GM06990 (cell line): ENCODE measurements around the gene PPP6R2.

ENCODE experiments used
- DNase-seq: peaks from one replicate; pipeline ENCODE4 v3.0.0-alpha.2; 2011; ENCODE audit not compliant: insufficient read length; ENCODE audit errors: extremely low read depth
- H3K27me3 ChIP-seq: replicated peaks from 2 replicates; pipeline ENCODE4 v1.6.0; 2011; ENCODE audit warnings: low read length; ENCODE audit not compliant: control insufficient read depth, insufficient read depth
- H3K36me3 ChIP-seq: 2 replicates; pipeline ENCODE4 v1.5.1; 2011; ENCODE audit warnings: low read length; ENCODE audit not compliant: control insufficient read depth, insufficient read depth
- H3K4me3 ChIP-seq: replicated peaks from 2 replicates; pipeline ENCODE4 v1.5.1; 2011; ENCODE audit warnings: low read depth, mild to moderate bottlenecking, control low read depth, low read length
- CTCF ChIP-seq: IDR thresholded peaks from 2 replicates; pipeline ENCODE4 v1.5.1; 2011; ENCODE audit warnings: low read length, control low read depth, mild to moderate bottlenecking, inconsistent platforms; ENCODE audit not compliant: insufficient read depth, poor library complexity, severe bottlenecking

The PPP6R2 gene

DNA sequence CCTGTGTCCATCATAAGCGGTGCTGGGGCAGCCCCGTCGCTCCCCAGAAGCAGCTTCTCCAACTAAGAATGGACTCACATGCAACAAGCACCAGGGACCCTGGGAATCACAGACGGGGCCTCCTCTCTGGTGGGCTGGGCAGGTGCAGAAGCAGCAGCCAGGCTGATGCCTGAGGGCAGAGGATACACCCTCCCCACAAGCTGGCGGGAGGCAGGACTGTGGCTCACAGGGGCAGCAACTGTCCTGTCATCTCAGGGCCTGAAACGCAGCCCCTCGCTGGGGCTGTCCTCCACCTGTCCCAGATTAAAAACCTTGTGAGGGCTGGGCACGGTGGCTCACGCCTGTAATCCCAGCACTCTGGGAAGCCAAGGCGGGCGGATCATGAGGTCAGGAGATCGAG, 134.8 kb downstream of the PPP6R2 start:
- Histone ChIP-seq H3K36me3 (no peaks in the 10 kb centered on the region), H3K27me3 (no peaks in the 10 kb centered on the region; the same call in 1 of the 2 replicates), H3K4me3 (no peak overlapping the region)
- DNase-seq = no peak
- no peak for TF ChIP-seq CTCF

- H3K36me3 ChIP-seq = no peaks in the 10 kb centered on the region
- no peaks in the 10 kb centered on the region; the same call in 1 of the 2 replicates for H3K27me3 ChIP-seq
- H3K4me3 ChIP-seq = no peak overlapping the region
- no peak for DNase-seq
- TF ChIP-seq CTCF = no peak
These were observed 136.6 kb downstream of the PPP6R2 start for GRCh38 chr22:50479721-50480120.

GRCh38 chr22:50481045-50481439, 137.9 kb downstream of the PPP6R2 start:
- Histone ChIP-seq H3K4me3 (peak overlapping the region; percentile 58), H3K27me3 (no peaks in the 10 kb centered on the region; the same call in 1 of the 2 replicates), H3K36me3 (no peaks in the 10 kb centered on the region)
- TF ChIP-seq CTCF = no peak
- DNase-seq = no peak

DNA sequence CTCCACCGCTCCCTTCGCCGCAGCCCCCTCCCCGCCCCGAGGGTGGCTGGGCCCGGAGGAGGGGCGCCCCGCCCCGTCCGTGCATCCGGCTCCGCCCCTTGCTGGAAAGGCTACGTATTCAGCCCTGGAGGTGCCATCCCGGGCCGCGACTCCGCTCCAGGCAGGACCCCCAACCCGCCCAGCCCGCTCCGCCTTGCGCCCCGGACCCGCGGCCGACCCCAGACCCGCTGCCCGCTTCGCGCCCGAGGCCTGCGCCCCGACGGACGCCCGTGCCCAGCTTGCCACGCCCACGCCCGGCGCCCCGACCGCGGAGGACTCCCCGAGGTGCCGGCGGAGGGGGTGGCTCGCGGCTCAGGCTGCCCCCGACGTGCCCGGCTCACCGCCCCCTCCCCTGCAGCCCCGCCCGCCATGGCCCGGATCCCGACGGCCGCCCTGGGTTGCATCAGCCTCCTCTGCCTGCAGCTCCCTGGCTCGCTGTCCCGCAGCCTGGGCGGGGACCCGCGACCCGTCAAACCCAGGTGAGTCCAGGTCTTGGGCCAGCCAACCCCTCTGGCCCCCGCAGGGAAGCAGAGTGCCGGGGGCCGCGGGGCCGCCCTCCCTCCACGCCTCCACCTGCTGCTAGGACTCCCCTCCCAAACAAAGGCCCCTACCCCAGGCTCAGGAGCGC, 138.4 kb downstream of the PPP6R2 start, which contains the start of gene ADM2:
Gene ADM2 (plus strand): TSS at position 104 of the 667 bp plus-strand sequence. CDS start 305 bp downstream, at position 409.
- no peak for DNase-seq
- no peaks in the 10 kb centered on the region; the same call in 1 of the 2 replicates for H3K27me3 ChIP-seq
- peak within 1 kb of the TSS; percentile 58 for H3K4me3 ChIP-seq
- TF ChIP-seq CTCF = no peak
- no peaks in the 10 kb centered on the region for H3K36me3 ChIP-seq

DNA sequence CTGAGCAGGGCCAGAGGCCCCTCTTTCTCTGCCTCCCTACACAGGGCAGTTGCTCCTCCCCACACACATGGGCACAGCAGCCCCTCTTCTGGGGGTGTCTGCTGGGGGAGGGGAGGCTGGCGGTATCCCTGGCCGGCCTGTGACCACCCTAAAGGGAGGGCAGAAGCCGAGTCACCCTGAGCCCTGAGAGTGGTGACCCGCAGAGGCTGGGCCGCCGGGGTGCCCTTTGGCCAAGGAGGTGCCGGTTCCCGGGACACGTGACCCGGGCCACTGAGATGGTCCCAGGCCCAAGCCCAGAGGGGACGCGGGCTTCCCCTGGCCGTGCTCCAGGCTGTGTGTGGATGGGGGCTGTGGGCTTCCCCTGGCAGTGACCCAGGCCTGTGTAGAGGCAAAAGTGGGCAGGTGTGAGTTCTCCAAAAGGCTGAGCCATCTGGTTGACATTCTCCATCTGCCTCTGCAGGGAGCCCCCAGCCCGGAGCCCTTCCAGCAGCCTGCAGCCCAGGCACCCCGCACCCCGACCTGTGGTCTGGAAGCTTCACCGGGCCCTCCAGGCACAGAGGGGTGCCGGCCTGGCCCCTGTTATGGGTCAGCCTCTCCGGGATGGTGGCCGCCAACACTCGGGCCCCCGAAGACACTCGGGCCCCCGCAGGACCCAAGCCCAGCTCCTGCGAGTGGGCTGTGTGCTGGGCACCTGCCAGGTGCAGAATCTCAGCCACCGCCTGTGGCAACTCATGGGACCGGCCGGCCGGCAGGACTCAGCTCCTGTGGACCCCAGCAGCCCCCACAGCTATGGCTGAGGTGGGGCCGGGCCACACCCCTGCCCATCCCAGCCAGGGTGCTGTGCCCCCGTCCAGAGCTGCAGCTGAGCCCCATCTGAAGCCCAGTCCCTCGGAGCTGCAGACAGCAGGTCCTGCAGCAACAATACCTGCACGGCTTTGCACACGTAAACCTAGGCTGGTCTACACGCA, 139.3 kb downstream of the PPP6R2 start:
- Histone ChIP-seq H3K4me3 (peak overlapping the region; percentile 58), H3K36me3 (no peaks in the 10 kb centered on the region), H3K27me3 (no peaks in the 10 kb centered on the region; the same call in 1 of the 2 replicates)
- no peak for DNase-seq
- no peak for TF ChIP-seq CTCF
